ENCODE results near the gene CDYL. TPM values are rescaled to one million over a fixed set of nuclear protein-coding genes. Genes with fewer than 3 reads are reported as not detected.

The CDYL gene
- polyA plus RNA-seq, 4 donors = 6.2 to 15.4 (median 7.4) TPM

GRCh38 chr6:4736371-4736873 is 39.8 kb upstream of the CDYL start:
- H3K9me3 ChIP-seq (ENCODE audit: control insufficient read depth in 2 of 2, insufficient read depth in 1 of 2, low read depth in 1 of 2, low read length in 1 of 2) = no peaks in the 10 kb centered on the region
- DNase-seq (no peak), FAIRE-seq (no peak)
- H3K27ac ChIP-seq (ENCODE audit: low read depth in 1 of 3, low read length in 2 of 3) = no peak overlapping the region
- H3K4me1 ChIP-seq (ENCODE audit: control insufficient read depth in 3 of 3, insufficient read depth in 2 of 3, low read depth in 1 of 3, low read length in 2 of 3) = no peaks in the 10 kb centered on the region
- 68 to 100% (median 94%) methylated on average over 1 of the region's 1 CpG for WGBS, 3 donors
- no peaks in the 10 kb centered on the region for H3K36me3 ChIP-seq (ENCODE audit: control insufficient read depth in 3 of 3, insufficient read depth in 2 of 3, low read depth in 1 of 3, low read length in 3 of 3)
- H3K27me3 ChIP-seq (ENCODE audit: control insufficient read depth in 3 of 3, insufficient read depth in 3 of 3, low read length in 3 of 3) = peaks cover 0 to 2% (median 0%) of the 10 kb centered on the region in 3 donors
- H3K4me3 ChIP-seq (ENCODE audit: low read depth in 1 of 3, low read length in 3 of 3) = no peak overlapping the region

GRCh38 chr6:4740032-4740431 is 36.2 kb upstream of the CDYL start:
- WGBS, 3 donors = 53 to 62% (median 54%) methylated on average over 6 of the region's 6 CpGs

GRCh38 chr6:4743062-4743461 is 33.1 kb upstream of the CDYL start:
- H3K27me3 ChIP-seq (ENCODE audit: control insufficient read depth in 3 of 3, insufficient read depth in 3 of 3, low read length in 3 of 3) = peaks cover 0 to 2% (median 0%) of the 10 kb centered on the region in 3 donors
- H3K36me3 ChIP-seq (ENCODE audit: control insufficient read depth in 3 of 3, insufficient read depth in 2 of 3, low read depth in 1 of 3, low read length in 3 of 3) = no peaks in the 10 kb centered on the region
- H3K27ac ChIP-seq (ENCODE audit: low read depth in 1 of 3, low read length in 2 of 3) = no peak overlapping the region
- no peak for DNase-seq
- no peak overlapping the region for H3K4me3 ChIP-seq (ENCODE audit: low read depth in 1 of 3, low read length in 3 of 3)
- H3K9me3 ChIP-seq (ENCODE audit: control insufficient read depth in 2 of 2, insufficient read depth in 1 of 2, low read depth in 1 of 2, low read length in 1 of 2) = no peaks in the 10 kb centered on the region
- WGBS, 3 donors = 73 to 87% (median 78%) methylated on average over 2 of the region's 2 CpGs
- H3K4me1 ChIP-seq (ENCODE audit: control insufficient read depth in 3 of 3, insufficient read depth in 2 of 3, low read depth in 1 of 3, low read length in 2 of 3) = peaks cover 0 to 15% (median 0%) of the 10 kb centered on the region in 3 donors
- FAIRE-seq = no peak

More at GRCh38 chr6:4740032-4740431, 36.2 kb upstream of the CDYL start:
- DNase-seq (no peak), FAIRE-seq (no peak)
- H3K36me3 ChIP-seq (ENCODE audit: control insufficient read depth in 3 of 3, insufficient read depth in 2 of 3, low read depth in 1 of 3, low read length in 3 of 3) = no peaks in the 10 kb centered on the region
- no peaks in the 10 kb centered on the region for H3K9me3 ChIP-seq (ENCODE audit: control insufficient read depth in 2 of 2, insufficient read depth in 1 of 2, low read depth in 1 of 2, low read length in 1 of 2)
- no peak overlapping the region for H3K4me3 ChIP-seq (ENCODE audit: low read depth in 1 of 3, low read length in 3 of 3)
- H3K27ac ChIP-seq (ENCODE audit: low read depth in 1 of 3, low read length in 2 of 3) = no peak overlapping the region
- peaks cover 0 to 2% (median 0%) of the 10 kb centered on the region in 3 donors for H3K27me3 ChIP-seq (ENCODE audit: control insufficient read depth in 3 of 3, insufficient read depth in 3 of 3, low read length in 3 of 3)
- peaks cover 0 to 15% (median 0%) of the 10 kb centered on the region in 3 donors for H3K4me1 ChIP-seq (ENCODE audit: control insufficient read depth in 3 of 3, insufficient read depth in 2 of 3, low read depth in 1 of 3, low read length in 2 of 3)

- Histone ChIP-seq H3K36me3 (ENCODE audit: control insufficient read depth in 3 of 3, insufficient read depth in 2 of 3, low read depth in 1 of 3, low read length in 3 of 3) (no peaks in the 10 kb centered on the region), H3K27me3 (ENCODE audit: control insufficient read depth in 3 of 3, insufficient read depth in 3 of 3, low read length in 3 of 3) (peaks cover 0 to 2% (median 0%) of the 10 kb centered on the region in 3 donors), H3K4me1 (ENCODE audit: control insufficient read depth in 3 of 3, insufficient read depth in 2 of 3, low read depth in 1 of 3, low read length in 2 of 3) (peaks cover 0 to 15% (median 0%) of the 10 kb centered on the region in 3 donors), H3K9me3 (ENCODE audit: control insufficient read depth in 2 of 2, insufficient read depth in 1 of 2, low read depth in 1 of 2, low read length in 1 of 2) (no peaks in the 10 kb centered on the region), H3K4me3 (ENCODE audit: low read depth in 1 of 3, low read length in 3 of 3) (no peak overlapping the region), H3K27ac (ENCODE audit: low read depth in 1 of 3, low read length in 2 of 3) (no peak overlapping the region)
- WGBS, 3 donors = 44 to 64% (median 54%) methylated on average over 5 of the region's 5 CpGs
- FAIRE-seq (no peak), DNase-seq (peak; percentile 18 to 73)
These were observed 32.3 kb upstream of the CDYL start for GRCh38 chr6:4743926-4744325.

- FAIRE-seq (no peak), DNase-seq (no peak)
- Histone ChIP-seq H3K27ac (ENCODE audit: low read depth in 1 of 3, low read length in 2 of 3) (no peak overlapping the region), H3K36me3 (ENCODE audit: control insufficient read depth in 3 of 3, insufficient read depth in 2 of 3, low read depth in 1 of 3, low read length in 3 of 3) (no peaks in the 10 kb centered on the region), H3K4me1 (ENCODE audit: control insufficient read depth in 3 of 3, insufficient read depth in 2 of 3, low read depth in 1 of 3, low read length in 2 of 3) (peaks cover 0 to 15% (median 0%) of the 10 kb centered on the region in 3 donors), H3K4me3 (ENCODE audit: low read depth in 1 of 3, low read length in 3 of 3) (no peak overlapping the region), H3K27me3 (ENCODE audit: control insufficient read depth in 3 of 3, insufficient read depth in 3 of 3, low read length in 3 of 3) (no peaks in the 10 kb centered on the region), H3K9me3 (ENCODE audit: control insufficient read depth in 2 of 2, insufficient read depth in 1 of 2, low read depth in 1 of 2, low read length in 1 of 2) (no peaks in the 10 kb centered on the region)
- 81 to 96% (median 93%) methylated on average over 2 of the region's 2 CpGs for WGBS, 3 donors
These were observed 28.6 kb upstream of the CDYL start for GRCh38 chr6:4747588-4747987.

- 75 to 77% (median 76%) methylated on average over 7 of the region's 7 CpGs for WGBS, 3 donors
- FAIRE-seq (no peak), DNase-seq (no peak)
- H3K9me3 ChIP-seq (ENCODE audit: control insufficient read depth in 2 of 2, insufficient read depth in 1 of 2, low read depth in 1 of 2, low read length in 1 of 2) = no peaks in the 10 kb centered on the region
- no peak overlapping the region for H3K4me3 ChIP-seq (ENCODE audit: low read depth in 1 of 3, low read length in 3 of 3)
- no peaks in the 10 kb centered on the region for H3K36me3 ChIP-seq (ENCODE audit: control insufficient read depth in 3 of 3, insufficient read depth in 2 of 3, low read depth in 1 of 3, low read length in 3 of 3)
- H3K27ac ChIP-seq (ENCODE audit: low read depth in 1 of 3, low read length in 2 of 3) = no peak overlapping the region
- no peaks in the 10 kb centered on the region for H3K4me1 ChIP-seq (ENCODE audit: control insufficient read depth in 3 of 3, insufficient read depth in 2 of 3, low read depth in 1 of 3, low read length in 2 of 3)
- no peaks in the 10 kb centered on the region for H3K27me3 ChIP-seq (ENCODE audit: control insufficient read depth in 3 of 3, insufficient read depth in 3 of 3, low read length in 3 of 3)
These were observed 24.3 kb upstream of the CDYL start for GRCh38 chr6:4751823-4752464.

- FAIRE-seq (no peak), DNase-seq (no peak)
- Histone ChIP-seq H3K36me3 (ENCODE audit: control insufficient read depth in 3 of 3, insufficient read depth in 2 of 3, low read depth in 1 of 3, low read length in 3 of 3) (no peaks in the 10 kb centered on the region), H3K4me1 (ENCODE audit: control insufficient read depth in 3 of 3, insufficient read depth in 2 of 3, low read depth in 1 of 3, low read length in 2 of 3) (no peaks in the 10 kb centered on the region), H3K27ac (ENCODE audit: low read depth in 1 of 3, low read length in 2 of 3) (no peak overlapping the region), H3K4me3 (ENCODE audit: low read depth in 1 of 3, low read length in 3 of 3) (no peak overlapping the region), H3K9me3 (ENCODE audit: control insufficient read depth in 2 of 2, insufficient read depth in 1 of 2, low read depth in 1 of 2, low read length in 1 of 2) (no peaks in the 10 kb centered on the region), H3K27me3 (ENCODE audit: control insufficient read depth in 3 of 3, insufficient read depth in 3 of 3, low read length in 3 of 3) (no peaks in the 10 kb centered on the region)
- WGBS, 3 donors = 53 to 75% (median 72%) methylated on average over 2 of the region's 2 CpGs
These were observed 20.0 kb upstream of the CDYL start for GRCh38 chr6:4756247-4756646.

- Histone ChIP-seq H3K4me3 (ENCODE audit: low read depth in 1 of 3, low read length in 3 of 3) (no peak overlapping the region), H3K36me3 (ENCODE audit: control insufficient read depth in 3 of 3, insufficient read depth in 2 of 3, low read depth in 1 of 3, low read length in 3 of 3) (no peaks in the 10 kb centered on the region), H3K4me1 (ENCODE audit: control insufficient read depth in 3 of 3, insufficient read depth in 2 of 3, low read depth in 1 of 3, low read length in 2 of 3) (no peaks in the 10 kb centered on the region), H3K27me3 (ENCODE audit: control insufficient read depth in 3 of 3, insufficient read depth in 3 of 3, low read length in 3 of 3) (no peaks in the 10 kb centered on the region), H3K27ac (ENCODE audit: low read depth in 1 of 3, low read length in 2 of 3) (no peak overlapping the region), H3K9me3 (ENCODE audit: control insufficient read depth in 2 of 2, insufficient read depth in 1 of 2, low read depth in 1 of 2, low read length in 1 of 2) (peaks cover 0 to 6% of the 10 kb centered on the region in 2 donors)
- FAIRE-seq (no peak), DNase-seq (no peak)
- WGBS, 3 donors = 58 to 83% (median 64%) methylated on average over 1 of the region's 1 CpG
These were observed 16.2 kb upstream of the CDYL start for GRCh38 chr6:4759997-4760396.

GRCh38 chr6:4760773-4761172 is 15.4 kb upstream of the CDYL start:
- H3K9me3 ChIP-seq (ENCODE audit: control insufficient read depth in 2 of 2, insufficient read depth in 1 of 2, low read depth in 1 of 2, low read length in 1 of 2) = peaks cover 0 to 6% of the 10 kb centered on the region in 2 donors
- 82 to 89% (median 84%) methylated on average over 3 of the region's 3 CpGs for WGBS, 3 donors
- no peak overlapping the region for H3K27ac ChIP-seq (ENCODE audit: low read depth in 1 of 3, low read length in 2 of 3)
- H3K4me1 ChIP-seq (ENCODE audit: control insufficient read depth in 3 of 3, insufficient read depth in 2 of 3, low read depth in 1 of 3, low read length in 2 of 3) = no peaks in the 10 kb centered on the region
- DNase-seq (no peak), FAIRE-seq (no peak)
- no peak overlapping the region for H3K4me3 ChIP-seq (ENCODE audit: low read depth in 1 of 3, low read length in 3 of 3)
- no peaks in the 10 kb centered on the region for H3K27me3 ChIP-seq (ENCODE audit: control insufficient read depth in 3 of 3, insufficient read depth in 3 of 3, low read length in 3 of 3)
- H3K36me3 ChIP-seq (ENCODE audit: control insufficient read depth in 3 of 3, insufficient read depth in 2 of 3, low read depth in 1 of 3, low read length in 3 of 3) = no peaks in the 10 kb centered on the region
